HCT116 (cell line): ENCODE results near the gene HDLBP. TPM values are rescaled to one million over a fixed set of nuclear protein-coding genes. Genes with fewer than 3 reads are reported as not detected.

ENCODE experiments used
- ATAC-seq: fragments of 200-7000 bp; cut with Tn5 transposase; 2 replicates; pipeline ENCODE4 v1.9.1; 2020; ENCODE audit warnings: mild to moderate bottlenecking, moderate library complexity
- BruUV-seq: library from RNA; stranded (reverse); fragments of 400-500 nt; replicated peaks from 2 replicates; lab custom pipeline; 2021; lab: Mats Ljungman, UMichigan
- CTCF ChIA-PET: fragments of 300-600 bp; sonication (Branson Sonifier 250); formaldehyde crosslinking; loops from one replicate; lab custom pipeline; 2021; ENCODE audit warnings: antibody characterized with exemption; lab: Charles Lee
- POLR2A ChIA-PET: fragments of 300-600, 350-600 bp; sonication (Branson Sonifier 250); formaldehyde crosslinking; loops from one replicate; lab custom pipeline; 2021; ENCODE audit warnings: antibody characterized with exemption; lab: Charles Lee
- RAD21 ChIA-PET, 2 experiments: fragments of 300-600 bp; sonication (Branson Sonifier 250); formaldehyde crosslinking; loops; one replicate each; lab custom pipeline; 2023; ENCODE audit warnings: low total read pairs in 2 of 2; ENCODE audit not compliant: uncharacterized antibody in 2 of 2, unreplicated experiment in 2 of 2, low non-redundant PET in 1 of 2; lab: Charles Lee
- DNase-seq: peaks from one replicate; pipeline ENCODE4 v3.0.0-alpha.2; 2010; ENCODE audit warnings: low read depth, low spot score
- H2AFZ ChIP-seq: fragments of 200-600 bp; shearing (Covaris generic), sonication (generic); 2 replicates; pipeline ENCODE4 v1.6.1; 2017; ENCODE audit warnings: low read depth, mixed run types, mixed read lengths, antibody characterized with exemption, low read length; ENCODE audit not compliant: poor library complexity, severe bottlenecking
- H3K27ac ChIP-seq: 2 replicates; pipeline ENCODE4 v1.5.1; 2012; ENCODE audit warnings: low read depth, low read length
- H3K27me3 ChIP-seq: fragments of 200-600 bp; sonication (generic); 2 replicates; pipeline ENCODE4 v1.6.1; 2016; ENCODE audit warnings: mixed run types, low read length, mixed read lengths; ENCODE audit not compliant: insufficient read depth
- H3K36me3 ChIP-seq, 2 experiments: fragments of 200-500 bp in 1 of 2; fragments of 200-600 bp in 1 of 2; sonication (Bioruptor generic) in 1 of 2; sonication (generic) in 1 of 2; 2 replicates each; pipeline versions ENCODE4 v1.5.1 to v1.6.1; 2014 to 2016; ENCODE audit warnings: low read length in 2 of 2, inconsistent platforms in 1 of 2, mixed read lengths in 1 of 2, mixed run types in 1 of 2; ENCODE audit not compliant: insufficient read depth in 2 of 2, control insufficient read depth in 1 of 2
- H3K4me1 ChIP-seq, 2 experiments: fragments of 200-600 bp in 1 of 2; sonication (generic) in 1 of 2; 2 replicates each; pipeline versions ENCODE4 v1.5.1 to v1.6.1; 2012 to 2017; ENCODE audit warnings: low read length in 2 of 2, inconsistent platforms in 1 of 2, mild to moderate bottlenecking in 1 of 2, mixed read lengths in 1 of 2, mixed run types in 1 of 2, moderate library complexity in 1 of 2; ENCODE audit not compliant: insufficient read depth in 2 of 2, control insufficient read depth in 1 of 2
- H3K4me2 ChIP-seq: fragments of 200-600 bp; sonication (generic); 2 replicates; pipeline ENCODE4 v1.6.1; 2017; ENCODE audit warnings: mixed run types, low read length, mixed read lengths
- H3K4me3 ChIP-seq, 2 experiments: fragments of 200-600 bp in 1 of 2; sonication (generic) in 1 of 2; replicated peaks in 1 of 2; 2 replicates each; pipeline ENCODE4 v1.5.1; 2011 to 2016; ENCODE audit warnings: low read length in 2 of 2, control low read depth in 1 of 2, low read depth in 1 of 2, mild to moderate bottlenecking in 1 of 2, mixed read lengths in 1 of 2, mixed run types in 1 of 2
- H3K79me2 ChIP-seq: fragments of 200-600 bp; sonication (generic); 2 replicates; pipeline ENCODE4 v1.6.1; 2017; ENCODE audit warnings: mild to moderate bottlenecking, mixed run types, low read length, moderate library complexity, mixed read lengths; ENCODE audit not compliant: insufficient read depth
- H3K9ac ChIP-seq: fragments of 200-600 bp; sonication (generic); 2 replicates; pipeline ENCODE4 v1.6.1; 2016; ENCODE audit warnings: low read length, mixed read lengths
- H3K9me2 ChIP-seq: fragments of 200-600 bp; sonication (generic), shearing (Covaris generic); 2 replicates; pipeline ENCODE4 v1.6.1; 2017; ENCODE audit warnings: mixed run types, mild to moderate bottlenecking, moderate library complexity; ENCODE audit not compliant: insufficient read depth
- H3K9me3 ChIP-seq, 2 experiments: fragments of 200-500 bp in 1 of 2; fragments of 200-600 bp in 1 of 2; sonication (Bioruptor generic) in 1 of 2; sonication (generic) in 1 of 2; 2 replicates each; pipeline ENCODE4 v1.6.1; 2014 to 2017; ENCODE audit warnings: low read length in 2 of 2, mixed read lengths in 2 of 2, inconsistent platforms in 1 of 2, low read depth in 1 of 2, mild to moderate bottlenecking in 1 of 2, mixed run types in 1 of 2, moderate library complexity in 1 of 2; ENCODE audit not compliant: control insufficient read depth in 1 of 2, insufficient read depth in 1 of 2
- H4K20me1 ChIP-seq: fragments of 200-600 bp; sonication (generic), shearing (Covaris generic); 2 replicates; pipeline ENCODE4 v1.6.1; 2017; ENCODE audit warnings: mixed run types, mild to moderate bottlenecking, moderate library complexity; ENCODE audit not compliant: insufficient read depth
- ATF3 ChIP-seq: IDR thresholded peaks from 2 replicates; pipeline ENCODE4 v1.6.1; 2012
- CBX3 ChIP-seq: IDR thresholded peaks from 2 replicates; pipeline ENCODE4 v1.6.1; 2012; ENCODE audit warnings: low read depth
- EZH2 ChIP-seq: fragments of 200-600 bp; sonication (generic); IDR thresholded peaks from 2 replicates; pipeline ENCODE4 v1.6.1; 2017; ENCODE audit warnings: antibody characterized with exemption, mixed run types
- EZH2phosphoT487 ChIP-seq: fragments of 200-600 bp; IDR thresholded peaks from 2 replicates; pipeline ENCODE4 v1.6.1; 2018; ENCODE audit warnings: antibody characterized with exemption, borderline replicate concordance
- SP1 ChIP-seq: IDR thresholded peaks from 2 replicates; pipeline ENCODE4 v1.6.1; 2012; ENCODE audit warnings: low read depth
- ZBTB33 ChIP-seq: IDR thresholded peaks from 2 replicates; pipeline ENCODE4 v1.6.1; 2011; ENCODE audit warnings: mild to moderate bottlenecking, low read length, moderate library complexity; ENCODE audit not compliant: insufficient replicate concordance; ENCODE audit errors: extremely low read depth
- ZFX ChIP-seq: fragments of 450-650 bp; IDR thresholded peaks from 2 replicates; pipeline ENCODE4 v1.6.1; 2017
- intact Hi-C: fragments of 100-400 bp; cut with micrococcal nuclease; formaldehyde crosslinking; loops from 2 replicates; pipeline ENCODE4 v1.10.0; 2022
- total RNA-seq: library from RNA; stranded (reverse); gene quantifications from one replicate; pipeline ENCODE4 v1.2.1, GENCODE V29; 2021; ENCODE audit not compliant: unreplicated experiment

HDLBP gene
- total RNA-seq, 1 experiment from 2014 or later = 462 TPM

GRCh38 chr2:241177526-241178334 lies 137.7 kb downstream of the HDLBP start:
- H3K27ac ChIP-seq = no peak overlapping the region
- no peaks in the 10 kb centered on the region for H3K79me2 ChIP-seq
- ATAC-seq = no peak
- no peak overlapping the region for H3K9ac ChIP-seq
- no peaks in the 10 kb centered on the region for H3K27me3 ChIP-seq
- no peak overlapping the region for H3K4me3 ChIP-seq
- no peaks in the 10 kb centered on the region for H3K36me3 ChIP-seq
- H3K9me2 ChIP-seq = no peaks in the 10 kb centered on the region
- CTCF ChIA-PET = no interaction called here
- TF ChIP-seq SP1 = no peak
- no peak for TF ChIP-seq ZFX
- no peak for TF ChIP-seq ATF3
- TF ChIP-seq EZH2phosphoT487 = no peak
- TF ChIP-seq EZH2 = no peak
- no peak for TF ChIP-seq ZBTB33
- TF ChIP-seq CBX3 = no peak
- no peak overlapping the region for H2AFZ ChIP-seq
- H3K4me1 ChIP-seq = no peaks in the 10 kb centered on the region
- intact Hi-C loops = no loop called here
- H4K20me1 ChIP-seq = no peaks in the 10 kb centered on the region
- BruUV-seq = no TSS peak
- RAD21 ChIA-PET = no interaction called here
- POLR2A ChIA-PET = no interaction called here
- H3K9me3 ChIP-seq = no peaks in the 10 kb centered on the region
- no peak for DNase-seq
- H3K4me2 ChIP-seq = no peak overlapping the region

Other genes starting within 250 kb of the HDLBP start
- 25.5 TPM for gene MTERF4, start 213.4 kb downstream of the HDLBP start, total RNA-seq
- gene PASK, start 166.2 kb downstream of the HDLBP start, total RNA-seq = 45.8 TPM
- gene PPP1R7, start 165.2 kb downstream of the HDLBP start, total RNA-seq = 45.4 TPM
- 0.84 TPM for gene ANO7, start 127.0 kb downstream of the HDLBP start, total RNA-seq
- 317 TPM for gene SEPTIN2, start 253 bp upstream of the HDLBP start, total RNA-seq
- gene FARP2, start 40.6 kb upstream of the HDLBP start, total RNA-seq = 49.3 TPM
- gene STK25, start 192.9 kb upstream of the HDLBP start, total RNA-seq = 160 TPM
- 41.5 TPM for gene BOK, start 243.1 kb upstream of the HDLBP start, total RNA-seq